Tongue (tissue), 2 donors: Measurements from ENCODE around the gene MMP2. TPM values are rescaled to one million over a fixed set of nuclear protein-coding genes. Genes with fewer than 3 reads are reported as not detected.

ENCODE experiments used
- DNase-seq: peaks from one replicate; pipeline ENCODE4 v3.0.0-alpha.2; 2015
- total RNA-seq: library from RNA; depleted of rRNA; stranded (reverse); fragments of >200 nt; gene quantifications from one replicate; pipeline ENCODE4 v1.2.3, GENCODE V29; 2014

The MMP2 gene
- total RNA-seq, 1 donor from 2014 or later: 363 TPM

DNA sequence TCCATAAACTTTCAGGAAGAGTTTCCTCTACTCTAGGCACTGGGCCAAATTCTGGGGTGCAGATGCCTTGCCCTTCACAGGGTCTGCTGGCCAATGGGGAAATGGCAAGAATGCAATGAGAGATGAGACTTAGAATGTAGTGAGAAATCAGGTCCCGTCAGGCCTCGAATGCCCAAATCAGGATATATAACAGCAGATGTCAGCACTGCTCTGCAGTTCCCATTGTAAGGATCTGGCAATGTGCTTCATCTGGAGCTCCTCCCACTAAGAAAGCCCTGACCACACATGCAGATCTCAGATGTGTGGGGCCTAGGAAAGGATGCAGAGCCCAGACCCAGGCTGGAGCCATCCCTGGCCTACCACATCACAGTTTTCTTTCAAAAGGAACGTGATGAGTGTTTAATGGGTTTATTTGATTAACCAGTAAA, 16.0 kb downstream of the MMP2 start:
- DNase-seq: peak; percentile 95

DNA sequence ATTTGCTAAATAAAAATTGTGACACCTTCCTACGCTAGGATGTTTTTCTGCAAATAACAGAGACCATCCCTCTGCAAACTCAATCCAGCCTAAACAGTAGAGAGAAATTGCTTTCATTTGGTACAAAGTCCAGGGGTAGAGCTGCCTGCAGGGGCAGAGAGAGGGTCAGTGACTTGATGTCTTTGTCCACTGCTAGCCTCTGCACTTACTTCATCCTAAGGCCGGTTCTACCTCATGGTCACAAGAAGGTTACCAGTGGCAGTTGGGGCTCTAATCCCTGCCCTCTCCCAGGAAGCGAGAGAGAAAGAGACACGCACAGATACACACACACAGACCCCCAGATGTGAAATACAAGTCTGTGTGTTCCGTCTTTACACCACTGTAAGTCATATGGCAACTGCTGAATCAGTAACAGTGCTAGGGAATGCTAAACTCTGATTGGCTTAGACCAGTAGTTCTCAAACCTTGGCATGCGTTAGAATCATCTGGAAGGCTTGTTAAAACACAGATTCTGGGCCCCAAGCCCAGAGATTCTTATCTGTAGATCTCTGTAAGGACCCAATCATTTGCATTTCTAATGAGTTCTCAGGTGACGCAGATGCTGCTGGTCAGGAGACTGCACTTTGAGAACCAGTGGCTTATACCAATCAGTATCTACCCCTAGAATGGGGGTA, 16.8 kb downstream of the MMP2 start:
- DNase-seq: peak; percentile 52

DNA sequence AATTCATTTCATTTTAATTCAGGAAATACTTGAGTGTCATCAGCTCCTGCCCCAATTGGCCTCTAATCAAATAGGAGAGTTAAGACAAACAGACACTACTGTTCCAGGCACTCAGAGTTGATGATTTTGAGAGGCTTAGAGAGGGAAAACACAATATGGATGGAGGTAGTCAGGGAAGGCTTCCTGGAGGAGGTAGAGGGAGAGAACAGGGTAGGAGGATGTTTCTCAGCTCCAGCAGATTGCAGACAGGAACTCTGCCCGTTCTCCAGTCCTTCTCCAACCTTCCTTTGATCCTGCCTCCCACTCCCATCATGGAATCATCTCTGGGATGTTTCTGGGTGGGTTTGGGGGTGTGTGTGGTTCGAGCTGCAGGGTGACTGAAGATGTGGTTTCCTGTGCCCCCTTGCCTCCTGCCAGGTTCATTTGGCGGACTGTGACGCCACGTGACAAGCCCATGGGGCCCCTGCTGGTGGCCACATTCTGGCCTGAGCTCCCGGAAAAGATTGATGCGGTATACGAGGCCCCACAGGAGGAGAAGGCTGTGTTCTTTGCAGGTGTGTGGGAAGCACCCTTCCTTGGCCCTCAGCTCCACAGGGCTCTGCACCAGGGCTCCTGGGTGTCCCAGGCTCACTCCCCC, 17.6 kb downstream of the MMP2 start:
- no peak for DNase-seq

DNA sequence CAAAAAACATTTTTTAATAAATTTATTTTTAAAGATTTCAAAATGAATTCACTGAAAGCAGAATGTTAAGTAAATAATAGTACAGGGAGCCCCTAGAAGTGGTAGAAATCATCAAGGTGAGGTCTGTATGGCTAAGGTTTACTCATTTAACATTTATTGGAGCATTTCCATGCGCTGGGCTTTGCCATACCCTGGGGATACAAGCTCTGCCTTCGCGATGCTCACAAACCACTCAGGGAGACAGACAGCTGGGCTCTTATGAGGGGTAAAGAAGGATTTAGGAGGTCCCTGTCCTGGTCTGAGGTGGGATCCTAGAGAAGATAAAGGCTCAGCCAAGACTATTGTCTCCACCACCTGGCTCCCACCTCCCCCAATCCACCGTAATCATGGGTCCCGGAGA, 18.6 kb downstream of the MMP2 start:
- DNase-seq: no peak

DNA sequence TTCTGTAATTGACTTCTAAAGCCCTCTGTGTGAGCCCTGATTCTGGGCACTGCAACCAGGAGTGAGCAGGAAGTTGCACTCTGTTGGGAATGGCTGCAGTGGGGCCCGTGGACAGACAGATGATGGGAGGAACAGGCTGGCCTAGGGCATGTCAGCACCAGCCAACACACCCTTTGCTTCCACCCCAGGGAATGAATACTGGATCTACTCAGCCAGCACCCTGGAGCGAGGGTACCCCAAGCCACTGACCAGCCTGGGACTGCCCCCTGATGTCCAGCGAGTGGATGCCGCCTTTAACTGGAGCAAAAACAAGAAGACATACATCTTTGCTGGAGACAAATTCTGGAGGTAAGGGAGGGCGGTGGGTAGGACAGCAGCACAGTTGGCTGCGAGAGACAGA, 19.1 kb downstream of the MMP2 start:
- DNase-seq: no peak

DNA sequence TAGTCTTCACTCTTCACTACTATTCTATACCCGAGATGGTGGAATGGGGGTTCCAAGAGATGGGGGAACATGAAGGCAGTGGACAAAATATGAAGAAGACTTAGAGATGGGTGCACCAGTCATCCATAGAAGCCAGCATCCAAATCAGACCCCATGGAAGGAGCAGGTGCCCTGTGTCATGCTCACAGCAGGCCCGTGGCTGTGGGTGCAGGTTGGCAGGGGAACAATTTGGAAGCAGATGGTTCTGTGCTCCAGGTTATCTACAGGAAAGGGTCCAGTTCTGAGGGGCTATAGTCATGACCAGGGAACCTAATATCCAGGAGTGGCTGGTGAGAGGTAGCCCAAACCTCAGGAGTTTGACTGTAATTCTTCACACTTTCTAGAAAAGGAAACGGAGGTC, 20.3 kb downstream of the MMP2 start:
- no peak for DNase-seq

DNA sequence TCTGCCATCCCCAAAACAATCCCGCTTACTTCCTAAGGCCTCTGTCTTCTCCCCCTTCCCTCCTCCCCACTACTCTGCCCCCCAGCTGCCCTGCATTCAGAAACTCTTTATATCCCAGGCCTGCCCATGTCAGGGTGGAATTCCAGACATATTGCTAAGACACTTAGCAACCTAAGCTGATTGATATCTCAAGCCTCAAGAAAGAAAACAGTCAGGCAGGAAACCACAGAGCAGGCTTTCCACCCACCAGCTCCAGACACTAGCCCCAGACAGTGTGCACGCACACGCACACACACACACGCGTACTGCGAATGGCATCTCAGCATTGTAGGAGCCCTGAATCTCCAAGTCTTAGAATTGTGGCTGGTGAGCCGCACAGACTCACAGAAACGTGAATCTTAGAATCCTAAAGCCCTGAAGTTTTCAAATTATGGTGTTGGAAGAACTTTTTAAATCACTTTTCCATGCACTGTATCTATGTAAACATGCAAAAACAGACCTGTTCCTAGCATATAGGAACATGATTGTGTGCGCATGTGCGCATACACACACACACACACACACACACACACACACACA, 21.0 kb downstream of the MMP2 start:
- peak; percentile 67 for DNase-seq

DNA sequence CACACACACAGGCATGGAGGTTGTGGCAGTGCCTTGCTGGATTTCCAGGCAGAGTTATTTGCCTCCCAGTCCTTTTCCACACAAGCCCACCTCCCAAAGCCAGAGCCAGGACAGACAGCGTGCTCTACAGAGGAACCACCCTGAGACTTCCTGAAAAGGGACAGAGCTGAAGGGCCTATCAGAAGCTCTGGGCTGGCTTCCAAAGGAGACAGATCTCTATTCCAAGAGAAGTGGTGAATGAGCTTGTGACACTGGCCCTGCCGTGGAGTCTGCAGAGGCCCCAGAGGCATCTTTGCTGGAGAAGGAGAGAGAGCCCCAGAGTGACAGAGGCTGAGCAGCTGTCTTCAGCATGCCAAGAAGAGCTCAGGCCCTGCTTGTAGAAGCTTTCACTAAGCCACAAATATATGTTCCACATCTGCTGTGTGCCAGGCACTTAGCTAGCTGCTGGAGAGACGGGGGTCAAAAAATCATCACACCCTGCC, 21.6 kb downstream of the MMP2 start:
- peak; percentile 96 for DNase-seq

DNA sequence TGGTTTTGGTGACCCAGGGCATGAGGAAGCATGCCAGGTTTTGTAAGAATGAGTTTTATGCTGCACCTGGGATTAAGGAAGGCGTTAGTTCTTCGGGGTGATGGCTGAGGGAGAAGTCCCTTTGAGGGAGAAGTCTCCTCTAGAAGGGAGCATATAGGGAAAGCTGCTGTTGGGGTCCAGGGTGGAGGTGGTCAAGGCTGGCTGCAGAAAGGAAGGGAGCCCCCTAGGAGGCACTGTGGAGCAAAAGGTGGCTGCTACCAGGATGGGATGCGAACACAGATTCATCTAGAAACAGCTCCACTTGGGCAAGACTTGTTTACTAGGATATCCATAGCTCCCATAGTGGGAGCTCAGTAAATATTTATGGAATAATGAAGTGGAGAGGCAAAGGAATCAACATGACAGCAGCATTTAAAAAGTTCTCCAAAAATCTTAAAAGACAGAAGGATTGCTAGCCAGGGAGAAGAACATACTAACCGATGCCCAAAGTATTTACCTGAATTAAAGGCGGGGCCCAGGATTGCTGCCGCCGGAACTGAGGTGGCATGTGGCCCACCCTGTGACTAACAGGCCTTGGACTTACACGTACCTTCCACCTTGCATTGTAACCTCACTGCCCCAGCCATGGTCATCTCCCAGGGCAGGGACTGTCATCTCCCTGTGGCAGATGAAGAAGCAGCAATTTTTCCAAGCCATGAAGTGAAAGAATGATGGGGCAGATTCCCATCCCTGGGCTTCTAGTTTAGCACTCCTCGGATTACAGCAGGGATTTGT, 22.7 kb downstream of the MMP2 start:
- no peak for DNase-seq

DNA sequence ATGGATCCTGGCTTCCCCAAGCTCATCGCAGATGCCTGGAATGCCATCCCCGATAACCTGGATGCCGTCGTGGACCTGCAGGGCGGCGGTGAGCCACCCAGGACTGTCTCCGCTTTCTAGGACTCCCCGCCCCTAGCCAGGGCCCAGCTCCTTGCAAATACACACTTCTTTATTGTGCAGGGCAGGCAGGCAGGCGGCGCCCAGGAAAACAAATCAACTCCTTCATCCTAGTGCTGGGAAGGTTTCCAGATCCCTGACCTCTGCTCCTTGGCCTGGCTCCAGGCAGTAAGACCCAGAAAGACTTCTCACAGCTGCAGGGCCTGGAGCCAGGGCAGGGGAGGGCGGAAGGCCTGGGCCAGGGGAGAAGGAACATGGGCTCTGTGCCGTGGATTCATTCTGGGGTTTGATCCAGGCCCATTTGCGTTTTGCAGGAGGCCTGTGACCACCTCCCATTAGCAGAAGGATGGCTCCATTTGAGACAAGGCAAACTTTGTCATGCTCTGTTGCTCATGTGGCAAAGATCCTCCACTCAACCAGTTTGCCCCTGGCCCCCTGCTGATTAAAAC, 23.9 kb downstream of the MMP2 start:
- DNase-seq: peak; percentile 98

DNA sequence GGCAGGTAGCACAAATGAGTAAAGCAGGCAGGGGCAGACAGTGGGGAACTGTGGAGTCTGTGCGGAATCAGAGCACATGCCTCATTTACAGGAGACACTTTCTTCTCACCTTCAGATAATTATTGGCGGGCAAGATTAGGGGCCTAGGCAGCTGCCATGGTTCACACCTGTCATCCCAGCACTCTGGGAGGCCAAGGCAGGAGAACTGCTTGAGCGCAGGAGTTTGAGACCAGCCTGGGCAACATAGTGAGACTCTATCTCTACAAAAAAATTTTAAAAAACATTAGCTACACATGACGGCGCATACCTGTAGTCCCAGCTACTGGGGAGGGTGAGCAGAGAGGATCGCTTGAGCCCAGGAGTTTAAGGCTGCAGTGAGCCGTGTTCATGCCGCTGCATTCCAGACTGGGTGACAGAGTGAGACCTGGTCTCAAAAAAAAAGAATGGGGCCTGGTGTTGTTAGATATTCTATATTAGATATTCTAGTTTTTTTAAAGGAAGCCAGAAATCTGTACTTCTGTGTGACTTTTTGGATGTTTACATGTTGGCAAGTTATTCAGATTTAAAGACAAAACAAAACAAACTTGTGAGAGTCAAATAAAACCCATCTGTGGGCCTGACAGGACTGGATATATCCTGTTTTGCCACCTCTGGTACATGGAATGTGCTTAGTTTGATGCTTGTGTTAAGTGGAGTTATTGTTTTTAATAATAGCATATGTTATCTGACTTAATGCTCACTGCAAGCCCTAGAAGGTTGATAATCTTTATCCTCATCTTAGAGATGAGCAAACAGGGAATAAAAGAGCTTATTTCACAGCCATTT, 24.9 kb downstream of the MMP2 start:
- DNase-seq: no peak

DNA sequence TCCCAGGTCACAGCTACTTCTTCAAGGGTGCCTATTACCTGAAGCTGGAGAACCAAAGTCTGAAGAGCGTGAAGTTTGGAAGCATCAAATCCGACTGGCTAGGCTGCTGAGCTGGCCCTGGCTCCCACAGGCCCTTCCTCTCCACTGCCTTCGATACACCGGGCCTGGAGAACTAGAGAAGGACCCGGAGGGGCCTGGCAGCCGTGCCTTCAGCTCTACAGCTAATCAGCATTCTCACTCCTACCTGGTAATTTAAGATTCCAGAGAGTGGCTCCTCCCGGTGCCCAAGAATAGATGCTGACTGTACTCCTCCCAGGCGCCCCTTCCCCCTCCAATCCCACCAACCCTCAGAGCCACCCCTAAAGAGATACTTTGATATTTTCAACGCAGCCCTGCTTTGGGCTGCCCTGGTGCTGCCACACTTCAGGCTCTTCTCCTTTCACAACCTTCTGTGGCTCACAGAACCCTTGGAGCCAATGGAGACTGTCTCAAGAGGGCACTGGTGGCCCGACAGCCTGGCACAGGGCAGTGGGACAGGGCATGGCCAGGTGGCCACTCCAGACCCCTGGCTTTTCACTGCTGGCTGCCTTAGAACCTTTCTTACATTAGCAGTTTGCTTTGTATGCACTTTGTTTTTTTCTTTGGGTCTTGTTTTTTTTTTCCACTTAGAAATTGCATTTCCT, 26.5 kb downstream of the MMP2 start:
- DNase-seq: no peak

DNA sequence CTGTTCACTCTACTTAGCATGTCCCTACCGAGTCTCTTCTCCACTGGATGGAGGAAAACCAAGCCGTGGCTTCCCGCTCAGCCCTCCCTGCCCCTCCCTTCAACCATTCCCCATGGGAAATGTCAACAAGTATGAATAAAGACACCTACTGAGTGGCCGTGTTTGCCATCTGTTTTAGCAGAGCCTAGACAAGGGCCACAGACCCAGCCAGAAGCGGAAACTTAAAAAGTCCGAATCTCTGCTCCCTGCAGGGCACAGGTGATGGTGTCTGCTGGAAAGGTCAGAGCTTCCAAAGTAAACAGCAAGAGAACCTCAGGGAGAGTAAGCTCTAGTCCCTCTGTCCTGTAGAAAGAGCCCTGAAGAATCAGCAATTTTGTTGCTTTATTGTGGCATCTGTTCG, 27.1 kb downstream of the MMP2 start:
- no peak for DNase-seq

DNA sequence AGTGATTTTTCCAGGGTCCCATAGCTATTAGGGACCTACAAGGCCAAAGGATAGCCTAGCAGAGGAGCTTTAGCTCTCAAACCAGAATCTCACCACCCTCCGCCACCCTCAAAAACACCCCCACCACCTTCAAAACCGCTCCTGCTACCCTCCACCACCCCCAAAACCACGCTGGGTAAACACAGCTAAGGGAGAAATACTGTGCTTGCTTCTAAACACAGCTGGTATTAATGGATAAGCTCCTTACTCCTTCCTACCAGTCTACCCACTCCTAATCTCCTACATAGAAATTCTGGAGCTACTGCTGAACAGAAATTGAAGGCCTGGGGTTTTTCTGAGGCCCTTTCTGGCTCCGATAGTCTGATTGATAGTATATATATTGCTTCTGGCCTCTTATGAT, 27.7 kb downstream of the MMP2 start:
- no peak for DNase-seq

DNA sequence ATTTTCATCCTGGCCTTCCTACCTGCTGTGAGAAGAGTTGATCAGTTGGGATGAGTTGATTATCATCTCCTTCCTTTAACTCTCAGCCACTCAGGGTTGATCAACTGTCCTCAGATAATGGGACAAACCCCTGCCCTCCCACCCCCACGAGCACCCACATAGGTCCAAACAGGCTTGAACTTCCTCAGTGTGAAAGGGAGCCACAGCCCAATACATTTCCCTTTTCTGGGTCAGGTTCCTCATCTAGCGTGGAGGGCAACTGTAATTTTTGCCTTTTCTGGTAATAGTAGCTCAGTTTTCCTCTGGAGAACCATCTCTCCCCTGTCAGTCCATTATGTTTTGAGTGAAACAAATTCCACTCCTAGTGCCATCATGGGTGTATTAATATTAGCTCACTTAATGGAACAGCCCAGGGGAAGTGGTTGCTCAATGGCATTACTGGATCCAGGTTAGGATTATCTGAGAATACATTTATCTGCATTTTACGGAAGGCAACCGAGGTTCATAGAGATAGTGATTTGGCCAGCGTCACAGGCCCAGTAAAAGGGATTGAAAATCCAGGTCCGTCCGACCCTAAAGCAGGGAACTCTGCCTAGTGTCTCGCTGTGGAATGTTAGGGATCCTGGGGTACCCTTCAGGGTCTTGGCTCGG, 29.4 kb downstream of the MMP2 start:
- DNase-seq: no peak

DNA sequence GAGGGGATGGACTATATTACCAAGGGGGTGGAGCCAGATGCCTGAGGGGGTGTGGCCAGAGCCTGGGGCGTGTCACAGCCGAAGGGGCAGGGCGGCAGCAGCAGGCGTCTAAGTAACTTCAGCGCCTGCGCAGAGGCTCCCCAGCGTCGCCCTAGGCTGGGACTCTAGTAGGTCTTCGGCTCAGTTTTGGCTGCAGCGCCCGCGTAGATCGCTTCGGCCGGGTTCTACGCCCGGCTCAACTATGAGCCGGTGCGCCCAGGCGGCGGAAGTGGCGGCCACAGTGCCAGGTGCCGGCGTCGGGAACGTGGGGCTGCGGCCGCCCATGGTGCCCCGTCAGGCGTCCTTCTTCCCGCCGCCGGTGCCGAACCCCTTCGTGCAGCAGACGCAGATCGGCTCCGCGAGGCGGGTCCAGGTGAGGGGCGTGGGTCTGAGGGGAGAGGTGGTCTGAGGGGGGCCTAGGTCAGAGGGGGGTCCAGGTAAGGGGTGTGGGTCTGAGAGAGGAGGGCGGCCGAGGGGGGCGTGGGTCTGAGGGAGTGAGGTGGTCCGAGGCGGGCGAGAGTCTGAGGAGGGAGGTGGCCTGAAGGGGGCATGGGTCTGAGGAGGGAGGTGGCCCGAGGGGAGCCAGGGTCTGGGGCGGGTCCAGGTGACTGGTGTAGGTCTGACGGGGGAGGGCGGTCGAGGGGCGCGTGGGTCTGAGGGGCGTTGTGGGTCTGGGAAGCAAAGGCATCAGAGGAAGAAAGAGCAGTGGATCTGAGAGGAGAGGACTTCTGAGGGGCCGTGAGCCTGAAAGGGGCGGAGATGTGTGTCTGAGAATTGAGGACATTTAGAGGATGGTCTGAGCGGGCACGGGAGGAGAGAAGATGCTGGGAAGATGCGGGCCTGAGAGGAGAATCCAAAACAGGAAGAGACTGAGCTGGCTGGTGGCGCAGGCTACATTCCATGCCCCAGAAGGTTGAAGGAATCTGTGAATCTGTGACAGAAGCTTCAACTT, 30.2 kb downstream of the MMP2 start, which contains the start of gene LPCAT2:
LPCAT2 (plus strand) TSS at position 132 of the 991 bp plus-strand sequence; CDS start at position 242, 110 bp downstream.
- DNase-seq: peak; percentile 94

DNA sequence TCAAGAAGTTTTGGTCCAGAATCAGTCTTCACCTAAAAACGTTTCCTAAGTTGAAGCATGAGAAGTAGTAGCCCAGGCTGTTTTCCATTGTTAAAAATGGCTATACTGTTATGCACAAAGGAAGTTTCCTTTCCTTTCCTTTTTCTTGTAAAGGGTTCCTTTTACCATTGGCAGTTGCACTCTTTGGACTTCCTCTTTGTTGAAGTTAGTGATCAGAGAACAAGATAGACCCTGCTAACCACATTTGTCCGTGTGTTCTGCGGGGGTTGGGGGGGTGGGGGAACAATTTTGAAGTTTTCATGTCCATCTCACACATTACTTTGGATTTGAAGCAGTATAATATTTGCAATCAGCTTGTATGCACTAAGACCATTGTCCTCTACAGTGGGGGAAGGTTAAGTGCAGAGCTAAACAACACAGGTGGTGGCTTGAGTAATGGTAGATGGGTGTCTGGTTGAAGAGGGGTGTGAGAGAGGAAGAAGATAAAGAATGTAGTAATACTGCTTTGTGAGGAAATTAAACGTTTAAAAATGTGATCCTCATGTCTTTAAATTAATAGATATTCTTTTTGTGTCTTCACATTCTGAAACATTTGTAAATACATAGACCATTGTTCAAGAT, 31.3 kb downstream of the MMP2 start:
- no peak for DNase-seq

DNA sequence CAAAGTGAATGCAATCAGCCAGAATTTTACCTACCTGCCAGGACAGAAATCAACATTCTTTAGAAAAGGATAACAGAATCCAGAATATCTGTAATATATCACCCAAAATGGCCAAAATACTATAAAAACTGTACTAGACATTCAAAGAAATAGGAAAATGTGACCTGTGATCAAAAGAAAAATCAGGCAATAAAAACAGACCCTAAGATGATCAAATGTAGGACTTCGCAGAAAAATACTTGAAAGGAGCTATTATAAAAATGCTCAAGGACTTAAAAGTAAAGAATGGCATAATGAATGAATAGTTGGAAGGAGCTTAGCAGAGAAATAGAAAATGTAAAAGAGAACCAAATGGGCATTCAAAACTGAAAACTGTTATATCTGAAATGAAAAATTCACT, 33.9 kb downstream of the MMP2 start:
- no peak for DNase-seq

DNA sequence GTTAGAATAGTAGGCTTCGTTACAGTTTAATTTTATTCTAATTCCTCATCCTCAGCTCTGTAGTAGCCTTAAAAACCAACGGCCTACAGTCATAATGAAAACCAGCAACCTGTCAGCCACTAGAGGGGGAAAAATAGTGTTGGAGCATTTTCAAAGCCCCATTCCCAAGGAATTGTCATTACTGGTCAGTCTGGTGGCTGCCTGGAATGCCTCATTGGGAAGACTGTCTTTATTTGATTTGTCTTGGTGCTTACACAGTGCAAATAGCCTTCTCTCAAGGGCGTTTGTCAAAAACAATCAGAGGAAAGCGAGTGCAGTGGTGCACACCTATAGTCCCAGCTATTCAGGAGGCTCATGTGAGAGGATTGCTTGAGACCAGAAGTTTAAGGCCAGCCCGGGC, 34.6 kb downstream of the MMP2 start:
- no peak for DNase-seq
